CD8-positive, alpha-beta memory T cell (primary cell): ENCODE data around the gene ADAMTS7. TPM values are rescaled to one million over a fixed set of nuclear protein-coding genes. Genes with fewer than 3 reads are reported as not detected.
"Not testable (repeated sequence)": the region's sequence is repeated elsewhere in the genome, so short reads cannot be mapped to it uniquely, and the experiment has no call there.

Experiments
- CTCF ChIA-PET: fragments of 350-600 bp; sonication (Branson Sonifier 250); formaldehyde crosslinking; loops from one replicate; lab custom pipeline; 2021; ENCODE audit warnings: antibody characterized with exemption; lab: Charles Lee
- POLR2A ChIA-PET: fragments of 350-600 bp; sonication (Branson Sonifier 250); formaldehyde crosslinking; loops from one replicate; lab custom pipeline; 2021; ENCODE audit warnings: antibody characterized with exemption; lab: Charles Lee
- DNase-seq, 5 donors: peaks; one replicate each; pipeline versions ENCODE4 v3.0.0 to v3.0.0-alpha.2; 2020 to 2022; ENCODE audit warnings: mixed read lengths in 1 of 5
- H3K27ac ChIP-seq: one replicate; pipeline ENCODE4 v1.7.0; 2013; ENCODE audit warnings: low read depth, mild to moderate bottlenecking, low read length, moderate library complexity
- H3K27me3 ChIP-seq: 2 replicates; pipeline ENCODE4 v1.7.0; 2013; ENCODE audit warnings: low read length, mild to moderate bottlenecking; ENCODE audit not compliant: insufficient read depth, poor library complexity, severe bottlenecking
- H3K36me3 ChIP-seq: 2 replicates; pipeline ENCODE4 v1.7.0; 2013; ENCODE audit warnings: mild to moderate bottlenecking, low read length, moderate library complexity; ENCODE audit not compliant: insufficient read depth
- H3K4me1 ChIP-seq: 2 replicates; pipeline ENCODE4 v1.7.0; 2013; ENCODE audit warnings: mild to moderate bottlenecking, low read length, moderate library complexity; ENCODE audit not compliant: insufficient read depth
- H3K4me3 ChIP-seq: 2 replicates; pipeline ENCODE4 v1.7.0; 2013; ENCODE audit warnings: mild to moderate bottlenecking, low read length
- H3K9me3 ChIP-seq: 2 replicates; pipeline ENCODE4 v1.7.0; 2013; ENCODE audit warnings: mild to moderate bottlenecking, low read length
- H3K27ac Mint-ChIP-seq, 8 donors: one replicate each; pipeline ENCODE4 v1.8.0; 2020 to 2021; ENCODE audit warnings: mixed read lengths in 8 of 8, mild to moderate bottlenecking in 6 of 8, inconsistent platforms in 3 of 8, moderate library complexity in 3 of 8
- H3K27me3 Mint-ChIP-seq, 2 donors: one replicate each; pipeline ENCODE4 v1.8.0; 2020 to 2021; ENCODE audit warnings: mixed read lengths in 2 of 2, mild to moderate bottlenecking in 1 of 2, moderate library complexity in 1 of 2
- H3K36me3 Mint-ChIP-seq, 3 donors: one replicate each; pipeline ENCODE4 v1.8.0; 2020 to 2021; ENCODE audit warnings: mixed read lengths in 3 of 3, inconsistent platforms in 1 of 3, mild to moderate bottlenecking in 1 of 3
- H3K4me1 Mint-ChIP-seq, 3 donors: one replicate each; pipeline ENCODE4 v1.8.0; 2020 to 2021; ENCODE audit warnings: mixed read lengths in 3 of 3, inconsistent platforms in 1 of 3, mild to moderate bottlenecking in 1 of 3
- H3K4me3 Mint-ChIP-seq, 7 donors: one replicate each; pipeline ENCODE4 v1.8.0; 2020 to 2021; ENCODE audit warnings: mixed read lengths in 7 of 7, mild to moderate bottlenecking in 6 of 7, moderate library complexity in 4 of 7, inconsistent platforms in 2 of 7
- H3K9me3 Mint-ChIP-seq, 5 donors: one replicate each; pipeline ENCODE4 v1.8.0; 2020 to 2022; ENCODE audit warnings: mixed read lengths in 5 of 5, mild to moderate bottlenecking in 3 of 5, moderate library complexity in 2 of 5, inconsistent platforms in 1 of 5
- polyA plus RNA-seq: library from polyadenylated mRNA; unstranded; fragments of 300-500 nt; fragmentation: Illumina TruSeq; gene quantifications from one replicate; pipeline ENCODE4 v1.2.3, GENCODE V29; 2021
- total RNA-seq, 2 experiments: library from RNA; stranded (reverse); gene quantifications; one replicate each; pipeline ENCODE4 v1.2.3, GENCODE V29; 2021

ADAMTS7 gene
- total and polyA plus RNA-seq, 3 experiments from 2014 or later = 0.07 to 0.13 TPM; not detected in 1

DNA sequence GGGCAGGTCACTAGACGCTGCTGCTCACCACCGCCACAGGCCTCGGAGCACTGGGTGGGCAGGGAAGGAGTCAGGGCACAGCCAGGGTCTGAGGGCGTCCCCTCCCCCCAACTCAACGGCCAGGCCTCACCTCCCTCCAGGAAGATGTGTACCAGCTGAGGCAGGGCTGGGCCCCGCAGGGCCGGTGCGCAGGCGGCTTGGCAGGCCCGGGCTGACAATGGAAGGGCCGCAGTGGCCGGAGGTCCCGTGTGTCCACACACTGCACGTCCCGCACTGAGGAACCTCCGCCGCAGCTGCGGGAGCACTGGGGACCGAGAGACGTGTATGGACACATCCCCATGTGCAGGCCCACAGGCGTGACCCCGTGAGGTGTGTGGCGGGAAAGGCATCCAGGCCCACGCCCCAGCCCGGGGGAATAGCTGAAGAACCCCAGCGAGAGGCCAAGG lies 47.4 kb downstream of the ADAMTS7 start:
- Histone ChIP-seq H3K4me3 (no peak overlapping the region), H3K36me3 (no peaks in the 10 kb centered on the region), H3K9me3 (no peaks in the 10 kb centered on the region), H3K27ac (no peak overlapping the region), H3K27me3 (no peaks in the 10 kb centered on the region), H3K4me1 (peaks cover 22% of the 10 kb centered on the region)
- no peaks in the 10 kb centered on the region for H3K9me3 Mint-ChIP-seq
- POLR2A ChIA-PET = interaction anchor here (0.7 kb wide), 1 partner anchor 108 kb away, joined by 4 read pairs; no protein-coding TSS in a partner anchor
- H3K4me1 Mint-ChIP-seq = peaks cover 17 to 22% (median 19%) of the 10 kb centered on the region in 3 donors
- H3K36me3 Mint-ChIP-seq = no peaks in the 10 kb centered on the region
- CTCF ChIA-PET = no interaction called here
- H3K27ac Mint-ChIP-seq = no peak overlapping the region
- DNase-seq = no peak
- no peak overlapping the region for H3K4me3 Mint-ChIP-seq
- H3K27me3 Mint-ChIP-seq = peaks cover 0 to 1% of the 10 kb centered on the region in 2 donors

DNA sequence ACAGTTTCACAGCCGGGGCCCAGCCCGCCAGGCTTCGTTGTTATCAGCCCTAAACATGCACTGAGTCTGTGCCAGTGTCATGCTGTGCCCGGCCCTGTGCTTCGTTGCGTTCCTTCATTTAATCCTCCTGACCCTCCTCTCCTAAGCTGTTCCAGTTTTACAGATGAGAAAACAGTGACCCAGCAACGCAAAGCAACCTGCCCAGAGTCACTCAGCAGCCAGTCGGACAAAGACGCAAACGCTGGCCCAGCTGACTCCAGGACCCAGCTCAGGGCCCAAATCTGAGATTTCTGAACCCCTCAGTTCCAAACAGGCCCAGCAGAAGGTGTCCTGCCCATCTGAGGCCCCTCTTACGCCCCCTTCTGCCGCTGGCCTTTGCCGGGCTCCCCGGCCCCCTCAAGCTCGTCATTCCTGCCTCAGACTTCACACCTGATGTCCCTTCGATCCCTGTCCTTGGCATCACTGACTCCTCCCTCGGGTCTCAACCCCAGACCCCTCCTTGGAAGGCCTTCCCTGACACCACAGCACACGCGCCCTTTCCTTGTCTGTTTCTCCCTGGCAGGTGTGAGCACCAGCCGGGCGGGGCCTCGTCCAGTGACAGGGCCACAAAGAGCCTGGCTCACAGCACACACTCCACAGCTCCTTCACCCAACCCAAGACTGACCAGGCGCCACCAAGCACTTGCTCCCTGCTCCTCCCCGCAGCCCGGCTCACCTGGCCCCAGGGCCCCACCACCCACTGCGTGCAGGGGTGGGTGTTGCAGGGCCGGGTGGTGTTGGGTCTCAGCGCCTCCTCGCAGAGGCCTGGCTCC lies 48.1 kb downstream of the ADAMTS7 start:
- Histone ChIP-seq H3K27ac (no peak overlapping the region), H3K36me3 (no peaks in the 10 kb centered on the region), H3K4me1 (peaks cover 22% of the 10 kb centered on the region), H3K9me3 (no peaks in the 10 kb centered on the region), H3K27me3 (no peaks in the 10 kb centered on the region), H3K4me3 (no peak overlapping the region)
- no peaks in the 10 kb centered on the region for H3K36me3 Mint-ChIP-seq
- ChIA-PET CTCF (no interaction called here), POLR2A (no interaction called here)
- H3K27ac Mint-ChIP-seq = peak overlapping the region in 4 of 8 donors; percentile 29 to 63 (median 56)
- peaks cover 0 to under 1% of the 10 kb centered on the region in 2 donors for H3K27me3 Mint-ChIP-seq
- H3K4me1 Mint-ChIP-seq = peaks cover 17 to 22% (median 19%) of the 10 kb centered on the region in 3 donors
- no peaks in the 10 kb centered on the region for H3K9me3 Mint-ChIP-seq
- DNase-seq = no peak
- H3K4me3 Mint-ChIP-seq = no peak overlapping the region

DNA sequence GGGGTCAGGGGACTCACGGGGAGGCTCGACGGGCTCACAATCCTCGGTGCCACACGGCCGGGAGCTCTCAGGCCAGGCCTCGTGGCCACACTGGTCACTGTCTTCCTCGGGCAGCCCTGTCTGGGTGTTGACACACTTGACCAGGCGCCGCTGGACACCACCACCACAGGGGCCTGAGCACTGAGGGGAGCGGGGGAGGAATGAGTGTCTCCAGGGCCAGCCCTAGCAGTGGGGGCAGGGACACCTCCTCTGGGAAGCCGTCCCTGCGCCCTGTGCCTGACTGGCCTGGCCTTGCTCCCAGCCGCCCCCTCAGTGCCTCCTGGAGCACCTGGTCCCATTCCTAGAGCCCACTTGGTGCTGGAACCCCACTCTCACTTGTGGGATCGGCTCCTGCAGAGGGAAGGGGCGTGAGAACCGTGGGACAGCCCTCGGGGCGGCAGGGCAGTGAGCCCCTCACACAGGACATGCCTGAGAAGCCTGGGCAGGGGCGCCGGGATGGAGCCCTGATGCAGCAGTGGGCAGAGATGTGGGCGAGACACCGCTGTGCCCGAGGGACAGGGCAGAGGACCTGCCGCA lies 48.8 kb downstream of the ADAMTS7 start:
- H3K9me3 Mint-ChIP-seq, H3K27me3 Mint-ChIP-seq, H3K4me3 ChIP-seq, H3K9me3 ChIP-seq, H3K27ac Mint-ChIP-seq, H3K4me3 Mint-ChIP-seq, POLR2A ChIA-PET, H3K27ac ChIP-seq, H3K27me3 ChIP-seq, H3K36me3 Mint-ChIP-seq, DNase-seq, H3K36me3 ChIP-seq: not testable (repeated sequence)
- CTCF ChIA-PET = interaction anchor here (3.2 kb wide), 1 partner anchor 12 kb away, joined by 12 read pairs; no protein-coding TSS in a partner anchor
- H3K4me1 Mint-ChIP-seq = peaks cover 17 to 23% (median 19%) of the 10 kb centered on the region in 3 donors
- H3K4me1 ChIP-seq = peaks cover 22% of the 10 kb centered on the region

DNA sequence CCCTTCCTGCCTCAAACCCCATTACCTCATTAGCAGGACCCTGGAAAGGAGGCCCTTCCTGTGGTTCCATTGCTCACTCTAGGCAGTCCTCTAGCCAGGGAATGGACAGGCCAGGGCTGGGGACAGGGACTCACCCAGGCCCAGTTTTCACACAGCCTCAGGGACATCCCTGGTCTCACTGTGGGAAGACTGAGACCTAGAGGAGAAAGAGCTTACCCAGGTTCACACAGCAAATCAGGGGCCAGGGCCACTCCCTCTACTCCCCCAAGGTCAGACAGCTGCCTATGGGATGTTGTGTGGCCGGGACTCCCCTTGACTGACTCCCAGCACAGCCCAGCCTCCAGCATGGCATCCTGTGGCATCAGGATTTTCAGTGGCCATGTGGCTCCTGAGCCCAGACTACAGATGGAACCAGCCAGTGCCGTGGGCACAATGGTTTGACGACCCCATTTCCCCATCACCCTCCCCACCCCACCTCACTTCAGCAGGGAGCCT lies 49.3 kb downstream of the ADAMTS7 start:
- Histone ChIP-seq H3K4me1 (peaks cover 22% of the 10 kb centered on the region), H3K4me3 (peak overlapping the region; percentile 67), H3K9me3 (no peaks in the 10 kb centered on the region), H3K36me3 (no peaks in the 10 kb centered on the region), H3K27ac (peak overlapping the region; percentile 24), H3K27me3 (no peaks in the 10 kb centered on the region)
- Mint-ChIP-seq H3K27me3 (no peaks in the 10 kb centered on the region), H3K27ac (peak overlapping the region in 7 of 8 donors; percentile 57 to 98 (median 82)), H3K4me1 (peaks cover 17 to 28% (median 22%) of the 10 kb centered on the region in 3 donors), H3K9me3 (no peaks in the 10 kb centered on the region), H3K36me3 (no peaks in the 10 kb centered on the region), H3K4me3 (peak overlapping the region; percentile 29 to 72 (median 64))
- no peak for DNase-seq
- ChIA-PET POLR2A (no interaction called here), CTCF (interaction anchor here (3.2 kb wide), 1 partner anchor 11 kb away, joined by 12 read pairs; no protein-coding TSS in a partner anchor)

DNA sequence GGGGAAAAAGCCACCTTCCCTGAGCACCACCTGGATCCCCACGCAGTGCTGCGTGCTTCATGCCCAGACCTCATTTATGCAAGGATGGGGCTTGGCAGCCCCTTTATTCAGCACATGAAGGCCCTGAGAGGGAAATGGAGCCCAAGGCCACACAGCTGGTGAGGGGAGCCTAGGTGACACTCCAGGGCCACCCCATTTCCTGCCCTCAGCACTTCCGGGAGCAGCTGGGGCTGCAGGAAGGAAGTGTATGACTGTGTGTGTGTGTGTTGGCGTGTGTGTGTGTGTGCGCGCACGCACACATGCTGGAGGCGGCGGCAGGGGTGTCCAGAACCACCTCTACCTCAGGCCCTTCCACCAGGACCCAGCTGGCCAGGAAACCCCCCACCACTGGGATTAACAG lies 49.8 kb downstream of the ADAMTS7 start:
- Mint-ChIP-seq H3K27ac (peak overlapping the region; percentile 78 to 98 (median 82)), H3K4me3 (peak overlapping the region; percentile 29 to 72 (median 64)), H3K4me1 (peaks cover 17 to 30% (median 22%) of the 10 kb centered on the region in 3 donors)
- peak overlapping the region; percentile 67 for H3K4me3 ChIP-seq
- H3K36me3 Mint-ChIP-seq, H3K9me3 ChIP-seq, H3K27me3 Mint-ChIP-seq, H3K36me3 ChIP-seq, H3K9me3 Mint-ChIP-seq, H3K27me3 ChIP-seq, POLR2A ChIA-PET: not testable (repeated sequence)
- peak; percentile 55 to 88 (median 78) for DNase-seq
- H3K4me1 ChIP-seq = peaks cover 22% of the 10 kb centered on the region
- peak overlapping the region; percentile 24 for H3K27ac ChIP-seq
- CTCF ChIA-PET = interaction anchor here (3.2 kb wide), 1 partner anchor 11 kb away, joined by 12 read pairs; no protein-coding TSS in a partner anchor

DNA sequence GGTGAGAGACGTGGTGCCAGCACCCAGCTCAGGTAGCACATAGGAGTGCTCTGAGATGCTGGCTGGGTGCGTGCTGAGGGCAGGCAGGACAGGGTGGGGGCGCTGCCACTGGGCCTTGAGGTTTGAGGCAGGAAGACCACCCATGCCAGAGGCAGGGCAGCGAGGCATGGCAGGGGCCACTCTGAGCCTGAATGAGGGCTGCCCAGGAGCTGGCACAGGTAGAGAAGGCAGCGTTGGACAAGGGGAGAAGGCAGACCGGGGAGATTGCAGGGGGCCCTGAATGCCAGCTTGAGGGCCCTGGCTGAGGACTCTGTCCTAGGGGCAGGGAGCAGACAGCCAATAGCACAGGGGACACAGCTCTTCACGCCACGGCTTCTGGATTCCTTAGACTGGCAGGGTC lies 50.2 kb downstream of the ADAMTS7 start:
- DNase-seq = no peak
- H3K27ac Mint-ChIP-seq = peak overlapping the region; percentile 78 to 98 (median 82)
- peaks cover 17 to 30% (median 22%) of the 10 kb centered on the region in 3 donors for H3K4me1 Mint-ChIP-seq
- no peaks in the 10 kb centered on the region for H3K27me3 ChIP-seq
- H3K9me3 Mint-ChIP-seq = no peaks in the 10 kb centered on the region
- H3K27ac ChIP-seq = no peak overlapping the region
- H3K27me3 Mint-ChIP-seq = no peaks in the 10 kb centered on the region
- no peaks in the 10 kb centered on the region for H3K36me3 Mint-ChIP-seq
- no peaks in the 10 kb centered on the region for H3K9me3 ChIP-seq
- peak overlapping the region; percentile 4 for H3K4me3 ChIP-seq
- POLR2A ChIA-PET = no interaction called here
- H3K36me3 ChIP-seq = no peaks in the 10 kb centered on the region
- CTCF ChIA-PET = interaction anchor here (3.2 kb wide), 1 partner anchor 10 kb away, joined by 12 read pairs; no protein-coding TSS in a partner anchor
- peaks cover 22% of the 10 kb centered on the region for H3K4me1 ChIP-seq
- H3K4me3 Mint-ChIP-seq = peak overlapping the region in 6 of 7 donors; percentile 29 to 72 (median 65)

DNA sequence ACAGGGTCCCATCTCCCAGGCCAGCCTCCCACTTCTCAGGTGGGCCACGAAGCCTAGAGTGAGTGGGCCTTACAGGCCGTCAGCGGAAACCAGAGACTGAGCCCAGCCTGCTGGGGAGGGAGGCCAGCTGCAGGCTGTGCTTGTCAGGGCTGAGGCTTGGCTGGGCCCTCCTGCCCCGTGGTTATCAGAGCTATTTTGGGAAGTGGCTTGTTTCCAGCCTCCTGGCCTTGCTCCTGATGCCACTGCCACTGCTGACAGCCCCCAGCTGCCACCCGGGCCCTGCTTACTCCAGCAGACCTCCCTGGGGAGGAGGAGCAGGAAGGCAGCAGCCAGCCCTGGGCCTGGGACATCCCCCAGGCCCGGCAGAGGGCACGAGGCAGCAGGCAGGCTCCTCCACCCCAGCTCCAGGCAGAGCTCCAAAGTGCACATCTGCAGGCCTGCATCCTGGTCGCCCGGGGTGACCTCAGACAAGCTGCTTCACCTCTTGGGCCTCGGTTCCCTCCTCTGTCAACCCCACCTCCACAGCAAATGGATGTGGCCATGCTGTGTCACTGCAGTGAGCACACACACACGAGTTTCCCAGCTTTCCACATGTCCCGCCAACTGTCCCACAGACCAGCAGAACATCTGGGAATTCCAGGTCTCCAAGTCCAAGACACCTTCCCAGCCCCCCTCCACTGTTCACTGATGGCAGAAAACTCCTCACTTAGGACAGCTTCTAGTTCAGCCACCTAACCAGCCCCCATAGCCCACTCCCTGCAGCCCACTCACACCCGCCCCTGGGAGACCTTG lies 51.0 kb downstream of the ADAMTS7 start:
- peak overlapping the region in 1 of 7 donors; percentile 19 for H3K4me3 Mint-ChIP-seq
- H3K27me3 ChIP-seq, H3K27ac ChIP-seq, H3K36me3 ChIP-seq, DNase-seq, POLR2A ChIA-PET, H3K9me3 Mint-ChIP-seq, H3K36me3 Mint-ChIP-seq, H3K4me3 ChIP-seq, H3K27me3 Mint-ChIP-seq, H3K9me3 ChIP-seq: not testable (repeated sequence)
- peak overlapping the region in 6 of 8 donors; percentile 34 to 98 (median 52) for H3K27ac Mint-ChIP-seq
- H3K4me1 ChIP-seq = peaks cover 22% of the 10 kb centered on the region
- peaks cover 17 to 30% (median 22%) of the 10 kb centered on the region in 3 donors for H3K4me1 Mint-ChIP-seq
- CTCF ChIA-PET = interaction anchor here (3.2 kb wide), 1 partner anchor 10 kb away, joined by 12 read pairs; no protein-coding TSS in a partner anchor
